Gastrocnemius medialis (tissue), 4 donors: Measurements from ENCODE around the gene DNAL4. TPM values are rescaled to one million over a fixed set of nuclear protein-coding genes. Genes with fewer than 3 reads are reported as not detected.
A peak's percentile ranks its signal among the peaks of the same experiment; 100 is the strongest.

ENCODE experiments used
- ATAC-seq, 2 donors: fragments of 150-250 bp; one replicate each; pipeline ENCODE4 v1.9.1; 2016
- DNase-seq, 2 donors: peaks; one replicate each; pipeline ENCODE4 v3.0.0-alpha.2; 2019
- H3K27ac ChIP-seq, 4 donors: fragments of 200-600 bp; sonication (generic); 1 replicate in 1 of 4; 2 replicates in 3 of 4; pipeline ENCODE4 v1.5.1; 2016 to 2018; ENCODE audit warnings: mild to moderate bottlenecking in 2 of 4, moderate library complexity in 1 of 4
- H3K27me3 ChIP-seq, 3 donors: fragments of 200-600 bp; sonication (generic) in 2 of 3; 1 replicate in 1 of 3; 2 replicates in 2 of 3; pipeline versions ENCODE4 v1.5.1 to v1.6.0; 2016 to 2019; ENCODE audit warnings: mild to moderate bottlenecking in 1 of 3, moderate library complexity in 1 of 3
- H3K36me3 ChIP-seq, 2 donors: fragments of 200-600 bp; sonication (generic) in 1 of 2; one replicate each; pipeline ENCODE4 v1.5.1; 2017 to 2018
- H3K4me1 ChIP-seq, 2 donors: fragments of 200-600 bp; sonication (generic) in 1 of 2; one replicate each; pipeline ENCODE4 v1.5.1; 2016 to 2017; ENCODE audit warnings: mild to moderate bottlenecking in 2 of 2
- H3K4me3 ChIP-seq, 4 donors: fragments of 200-600 bp; sonication (generic) in 3 of 4; 1 replicate in 1 of 4; 2 replicates in 3 of 4; pipeline ENCODE4 v1.5.1; 2016 to 2019; ENCODE audit warnings: mild to moderate bottlenecking in 2 of 4
- H3K9me3 ChIP-seq, 3 donors: fragments of 200-600 bp; sonication (generic) in 2 of 3; 1 replicate in 1 of 3; 2 replicates in 2 of 3; pipeline ENCODE4 v1.5.1; 2016 to 2019
- CTCF ChIP-seq, 5 experiments: fragments of 450-650 bp in 3 of 5; fragments of 200-600 bp in 2 of 5; sonication (generic) in 2 of 5; IDR thresholded peaks in 4 of 5; conservative IDR thresholded peaks in 1 of 5; 1 replicate in 4 of 5; 2 replicates in 1 of 5; pipeline ENCODE4 v1.5.1; 2016 to 2019; ENCODE audit warnings: antibody characterized with exemption in 5 of 5, mild to moderate bottlenecking in 3 of 5, moderate library complexity in 3 of 5
- POLR2A ChIP-seq, 2 donors: fragments of 450-650 bp; IDR thresholded peaks; one replicate each; pipeline ENCODE4 v1.6.1; 2017; ENCODE audit warnings: antibody characterized with exemption in 2 of 2, mild to moderate bottlenecking in 2 of 2, moderate library complexity in 2 of 2
- in situ Hi-C, 4 donors: fragments of 200-750 bp; cut with MboI; loops; one replicate each; pipeline versions ENCODE4 v1.15.0 to v1.8.0; 2017; ENCODE audit warnings: low sequenced_read_pairs in 4 of 4
- intact Hi-C: fragments of 100-400 bp; cut with DNase I; formaldehyde crosslinking; loops from one replicate; pipeline ENCODE4 v1.15.1; 2023; ENCODE audit warnings: low total_unique reads
- total RNA-seq, 4 donors: library from RNA; depleted of rRNA; stranded (reverse); fragments of >200 nt; gene quantifications; one replicate each; pipeline versions ENCODE4 v1.1.0 to v1.2.3, GENCODE V29; 2016

Gene DNAL4
- total RNA-seq, 4 donors from 2014 or later = 5.7 to 7.2 (median 6.7) TPM

GRCh38 chr22:38751066-38751421, 42.9 kb downstream of the DNAL4 start:
- peaks cover 37 to 40% of the 10 kb centered on the region in 2 donors for H3K4me1 ChIP-seq
- ATAC-seq (no peak), DNase-seq (no peak)
- no peaks in the 10 kb centered on the region for H3K27me3 ChIP-seq
- H3K9me3 ChIP-seq = no peaks in the 10 kb centered on the region
- in situ Hi-C loops (no loop called here), intact Hi-C loops (loop anchor here (1.0 to 10.0 kb wide), 3 partner anchors 17 to 774 kb away; partner anchors contain the start of gene ATF4)
- no peak overlapping the region for H3K4me3 ChIP-seq
- TF ChIP-seq CTCF (IDR thresholded peaks at IDR 0.05 in 4 of 5, conservative IDR thresholded peaks at IDR 0.05 in 1 of 5) = no peak
- no peak for TF ChIP-seq POLR2A (IDR thresholded peaks at IDR 0.05)
- H3K36me3 ChIP-seq = peaks cover 7 to 70% of the 10 kb centered on the region in 2 donors
- H3K27ac ChIP-seq = peak overlapping the region; percentile 93 to 100 (median 96)

GRCh38 chr22:38750638-38751037, 43.3 kb downstream of the DNAL4 start:
- H3K27ac ChIP-seq = peak overlapping the region; percentile 93 to 100 (median 96)
- in situ Hi-C loops (no loop called here), intact Hi-C loops (loop anchor here (1.0 to 10.0 kb wide), 3 partner anchors 16 to 774 kb away; partner anchors contain the start of gene ATF4)
- ATAC-seq (no peak), DNase-seq (no peak)
- no peaks in the 10 kb centered on the region for H3K27me3 ChIP-seq
- no peak overlapping the region for H3K4me3 ChIP-seq
- H3K36me3 ChIP-seq = peaks cover 7 to 74% of the 10 kb centered on the region in 2 donors
- TF ChIP-seq CTCF (IDR thresholded peaks at IDR 0.05 in 4 of 5, conservative IDR thresholded peaks at IDR 0.05 in 1 of 5) (no peak), POLR2A (IDR thresholded peaks at IDR 0.05) (no peak)
- no peaks in the 10 kb centered on the region for H3K9me3 ChIP-seq
- peaks cover 37 to 40% of the 10 kb centered on the region in 2 donors for H3K4me1 ChIP-seq

- no peaks in the 10 kb centered on the region for H3K27me3 ChIP-seq
- DNase-seq (no peak), ATAC-seq (no peak)
- peaks cover 7 to 79% of the 10 kb centered on the region in 2 donors for H3K36me3 ChIP-seq
- TF ChIP-seq POLR2A (IDR thresholded peaks at IDR 0.05) = no peak
- TF ChIP-seq CTCF (IDR thresholded peaks at IDR 0.05 in 4 of 5, conservative IDR thresholded peaks at IDR 0.05 in 1 of 5) = no peak
- H3K4me3 ChIP-seq = no peak overlapping the region
- H3K4me1 ChIP-seq = peaks cover 37 to 40% of the 10 kb centered on the region in 2 donors
- in situ Hi-C loops (no loop called here), intact Hi-C loops (loop anchor here (10.0 kb wide), 2 partner anchors 485 to 775 kb away; partner anchors contain the start of gene ATF4)
- H3K9me3 ChIP-seq = no peaks in the 10 kb centered on the region
- peak overlapping the region; percentile 93 to 100 (median 96) for H3K27ac ChIP-seq
These were observed 43.8 kb downstream of the DNAL4 start for GRCh38 chr22:38750104-38750503.

- in situ Hi-C loops (no loop called here), intact Hi-C loops (no loop called here)
- no peak for DNase-seq
- Histone ChIP-seq H3K27ac (no peak overlapping the region), H3K9me3 (no peaks in the 10 kb centered on the region), H3K36me3 (peaks cover 7 to 94% of the 10 kb centered on the region in 2 donors), H3K4me1 (peaks cover 28 to 35% of the 10 kb centered on the region in 2 donors), H3K27me3 (no peaks in the 10 kb centered on the region), H3K4me3 (no peak overlapping the region)
- no peak for ATAC-seq
- TF ChIP-seq POLR2A (IDR thresholded peaks at IDR 0.05) = no peak
- no peak for TF ChIP-seq CTCF (IDR thresholded peaks at IDR 0.05 in 4 of 5, conservative IDR thresholded peaks at IDR 0.05 in 1 of 5)
These were observed 45.3 kb downstream of the DNAL4 start for GRCh38 chr22:38748487-38749136.
